GM18511 (cell line): ENCODE data around the gene DDIT3.
"Not testable (repeated sequence)": the region's sequence is repeated elsewhere in the genome, so short reads cannot be mapped to it uniquely, and the experiment has no call there.

ENCODE experiments used
- ATAC-seq: cut with Tn5 transposase; IDR thresholded peaks from one replicate; pipeline ENCODE4 v1.9.1; 2021; ENCODE audit warnings: mild to moderate bottlenecking, moderate library complexity; ENCODE audit not compliant: unreplicated experiment

The DDIT3 gene

GRCh38 chr12:57520053-57520818 lies at the start of gene DDIT3:
Gene DDIT3 (minus strand): TSS chr12:57520514. CDS start chr12:57517406, 3,108 bp downstream.
- ATAC-seq = peak; percentile 66

GRCh38 chr12:57569858-57570257 lies 49.5 kb upstream of the DDIT3 start:
- no peak for ATAC-seq

- ATAC-seq = no peak
These were observed 48.5 kb upstream of the DDIT3 start for GRCh38 chr12:57568838-57569237.

GRCh38 chr12:57564178-57564740 lies 43.9 kb upstream of the DDIT3 start:
- ATAC-seq = no peak

- no peak for ATAC-seq
These were observed 43.0 kb upstream of the DDIT3 start for GRCh38 chr12:57563358-57563757.

GRCh38 chr12:57561117-57561516 lies 40.8 kb upstream of the DDIT3 start:
- ATAC-seq = not testable (repeated sequence)

GRCh38 chr12:57560516-57560915 lies 40.2 kb upstream of the DDIT3 start:
- ATAC-seq = no peak

GRCh38 chr12:57558864-57559263 lies 38.5 kb upstream of the DDIT3 start:
- no peak for ATAC-seq

GRCh38 chr12:57554897-57555296 lies 34.6 kb upstream of the DDIT3 start:
- no peak for ATAC-seq

- no peak for ATAC-seq
These were observed 34.1 kb upstream of the DDIT3 start for GRCh38 chr12:57554453-57554852.

GRCh38 chr12:57553343-57554202 lies 33.3 kb upstream of the DDIT3 start:
- ATAC-seq = no peak

- ATAC-seq = no peak
These were observed 32.6 kb upstream of the DDIT3 start for GRCh38 chr12:57552835-57553313.

GRCh38 chr12:57552306-57552651 lies 32.0 kb upstream of the DDIT3 start:
- no peak for ATAC-seq

GRCh38 chr12:57551637-57552305 lies 31.5 kb upstream of the DDIT3 start:
- ATAC-seq = no peak

GRCh38 chr12:57550641-57551549 lies 30.6 kb upstream of the DDIT3 start:
- no peak for ATAC-seq

GRCh38 chr12:57549909-57550640 lies 29.8 kb upstream of the DDIT3 start, which contains the start of gene KIF5A:
Gene KIF5A (plus strand): TSS chr12:57550044. CDS start chr12:57550272, 228 bp downstream.
- ATAC-seq = no peak

- no peak for ATAC-seq
These were observed 29.0 kb upstream of the DDIT3 start for GRCh38 chr12:57549203-57549908.

GRCh38 chr12:57548488-57548887 lies 28.2 kb upstream of the DDIT3 start:
- no peak for ATAC-seq

GRCh38 chr12:57548013-57548315 lies 27.6 kb upstream of the DDIT3 start:
- ATAC-seq = no peak
